Sigmoid colon (tissue), 4 donors: Measurements from ENCODE around the gene RPS6KA2.

Experiments used
- POLR2A ChIP-seq, 2 donors: fragments of 450-650 bp; IDR thresholded peaks; one replicate each; pipeline ENCODE4 v1.6.1; 2016; ENCODE audit warnings: antibody characterized with exemption in 2 of 2, mild to moderate bottlenecking in 2 of 2, moderate library complexity in 2 of 2
- POLR2AphosphoS5 ChIP-seq, 4 donors: sonication (generic); formaldehyde crosslinking; IDR thresholded peaks; one replicate each; pipeline ENCODE4 v1.6.1; 2017; ENCODE audit warnings: antibody characterized with exemption in 4 of 4
- TF ChIP-seq, protein P1 (sequence below), 4 experiments: fragments of 450-650 bp in 3 of 4; fragments of 200-600 bp in 1 of 4; IDR thresholded peaks; one replicate each; pipeline ENCODE4 v1.5.1; 2016 to 2019; ENCODE audit warnings: antibody characterized with exemption in 4 of 4, mild to moderate bottlenecking in 3 of 4, moderate library complexity in 2 of 4

DNA sequence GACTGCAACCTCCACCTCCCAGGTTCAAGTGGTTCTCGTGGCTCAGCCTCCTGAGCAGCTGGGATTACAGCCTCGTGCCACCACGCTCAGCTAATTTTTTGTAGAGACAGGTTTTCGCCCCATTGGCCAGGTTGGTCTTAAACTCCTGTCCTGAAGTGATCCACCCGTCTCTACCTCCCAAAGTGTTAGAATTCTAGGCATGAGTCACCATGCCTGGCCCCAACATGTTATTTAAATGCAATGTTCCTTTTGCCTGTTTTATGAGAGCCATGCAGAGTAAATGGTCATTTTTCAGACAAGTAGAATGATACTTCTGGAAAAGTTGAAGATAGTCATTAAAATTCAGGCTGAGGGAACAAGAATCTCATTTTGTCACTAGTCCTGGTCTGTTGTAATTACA lies 43.8 kb upstream of the RPS6KA2 start:
- TF ChIP-seq, protein P1, sequence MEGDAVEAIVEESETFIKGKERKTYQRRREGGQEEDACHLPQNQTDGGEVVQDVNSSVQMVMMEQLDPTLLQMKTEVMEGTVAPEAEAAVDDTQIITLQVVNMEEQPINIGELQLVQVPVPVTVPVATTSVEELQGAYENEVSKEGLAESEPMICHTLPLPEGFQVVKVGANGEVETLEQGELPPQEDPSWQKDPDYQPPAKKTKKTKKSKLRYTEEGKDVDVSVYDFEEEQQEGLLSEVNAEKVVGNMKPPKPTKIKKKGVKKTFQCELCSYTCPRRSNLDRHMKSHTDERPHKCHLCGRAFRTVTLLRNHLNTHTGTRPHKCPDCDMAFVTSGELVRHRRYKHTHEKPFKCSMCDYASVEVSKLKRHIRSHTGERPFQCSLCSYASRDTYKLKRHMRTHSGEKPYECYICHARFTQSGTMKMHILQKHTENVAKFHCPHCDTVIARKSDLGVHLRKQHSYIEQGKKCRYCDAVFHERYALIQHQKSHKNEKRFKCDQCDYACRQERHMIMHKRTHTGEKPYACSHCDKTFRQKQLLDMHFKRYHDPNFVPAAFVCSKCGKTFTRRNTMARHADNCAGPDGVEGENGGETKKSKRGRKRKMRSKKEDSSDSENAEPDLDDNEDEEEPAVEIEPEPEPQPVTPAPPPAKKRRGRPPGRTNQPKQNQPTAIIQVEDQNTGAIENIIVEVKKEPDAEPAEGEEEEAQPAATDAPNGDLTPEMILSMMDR (IDR thresholded peaks at IDR 0.05), result no peak
- TF ChIP-seq POLR2AphosphoS5 (IDR thresholded peaks at IDR 0.05) (no peak), POLR2A (IDR thresholded peaks at IDR 0.05) (no peak)
